ENCODE measurements around the gene A1CF. TPM values are rescaled to one million over a fixed set of nuclear protein-coding genes. Genes with fewer than 3 reads are reported as not detected.
"Not testable (repeated sequence)": the region's sequence is repeated elsewhere in the genome, so short reads cannot be mapped to it uniquely, and the experiment has no call there.

The A1CF gene
- total and polyA plus RNA-seq, 2 of the 8 experiments (the other 6 are each of a cell fraction or from before 2014, with no cell fraction given): not detected

GRCh38 chr10:50774868-50775267 lies 110.6 kb downstream of the A1CF start:
- DNase-seq (ENCODE audit: low read depth in 1 of 2, low spot score in 2 of 2); H2BK5ac ChIP-seq (ENCODE audit: low read depth, low read length); H2BK12ac ChIP-seq (ENCODE audit: low read depth, low read length); H3K27ac ChIP-seq (ENCODE audit: low read depth, low read length); H2BK20ac ChIP-seq (ENCODE audit: low read length); H3K23me2 ChIP-seq (ENCODE audit: low read depth, low read length); H3K23ac ChIP-seq (ENCODE audit: insufficient read length); H3K9me3 ChIP-seq (ENCODE audit: insufficient read depth in 2 of 2, low read depth in 1 of 2, low read length in 1 of 2); H4K5ac ChIP-seq (ENCODE audit: insufficient read length, low read depth, low read length); FAIRE-seq; H3K4me2 ChIP-seq (ENCODE audit: insufficient read depth in 1 of 2, low read depth in 2 of 2, low read length in 2 of 2); H2BK120ac ChIP-seq (replicated peaks; ENCODE audit: low read depth, low read length); POLR2A ChIA-PET (ENCODE audit: partially characterized antibody); H3K79me2 ChIP-seq (ENCODE audit: control insufficient read depth in 1 of 2, insufficient read depth in 2 of 2, low read length in 2 of 2); H3K18ac ChIP-seq (ENCODE audit: extremely low read depth, low read length); H3K4me1 ChIP-seq (replicated peaks in 1 of 4; ENCODE audit: control insufficient read depth in 3 of 4, insufficient read depth in 4 of 4, low read length in 3 of 4); H2BK15ac ChIP-seq (ENCODE audit: low read length); H2AK5ac ChIP-seq (ENCODE audit: low read depth, low read length); H3K56ac ChIP-seq (replicated peaks; ENCODE audit: insufficient read length, low read depth, low read length); H3K79me1 ChIP-seq (ENCODE audit: low read depth, low read length); H4K91ac ChIP-seq (replicated peaks; ENCODE audit: insufficient read length, low read length); H2AFZ ChIP-seq (ENCODE audit: low read length); H4K8ac ChIP-seq (ENCODE audit: extremely low read depth, insufficient read depth, low read length); H4K20me1 ChIP-seq (replicated peaks in 1 of 2; ENCODE audit: control insufficient read depth in 1 of 2, insufficient read depth in 2 of 2, low read length in 2 of 2); H3K4ac ChIP-seq (replicated peaks; ENCODE audit: insufficient read length, low read depth, low read length); H3K14ac ChIP-seq (ENCODE audit: insufficient read length); H3K9ac ChIP-seq (replicated peaks in 1 of 4; ENCODE audit: extremely low read depth in 1 of 4, low read depth in 3 of 4, low read length in 3 of 4); H3K27me3 ChIP-seq (replicated peaks in 1 of 4; ENCODE audit: control insufficient read depth in 3 of 4, extremely low read depth in 1 of 4, insufficient read depth in 3 of 4, low read length in 3 of 4); CTCF ChIA-PET (ENCODE audit: partially characterized antibody); H3K36me3 ChIP-seq (ENCODE audit: control insufficient read depth in 2 of 4, insufficient read depth in 4 of 4, low read length in 3 of 4); H3K4me3 ChIP-seq (ENCODE audit: extremely low read depth in 1 of 4, insufficient read depth in 2 of 4, low read depth in 3 of 4, low read length in 4 of 4): not testable (repeated sequence)
- WGBS, 2 experiments (ENCODE audit: extremely low coverage in 1 of 2, insufficient coverage in 1 of 2, insufficient read length in 1 of 2, insufficient replicate concordance in 2 of 2, low coverage in 1 of 2, low lambda C conversion rate in 2 of 2, missing lambda C conversion rate in 1 of 2): 92% methylated on average over 2 of the region's 2 CpGs; no CpG with 5 or more reads in 1 of the 2 experiments

GRCh38 chr10:50772042-50772441 lies 113.4 kb downstream of the A1CF start:
- H3K56ac ChIP-seq (replicated peaks; ENCODE audit: insufficient read length, low read depth, low read length); H3K4me2 ChIP-seq (ENCODE audit: insufficient read depth in 1 of 2, low read depth in 2 of 2, low read length in 2 of 2); H3K23ac ChIP-seq (ENCODE audit: insufficient read length); H4K20me1 ChIP-seq (replicated peaks in 1 of 2; ENCODE audit: control insufficient read depth in 1 of 2, insufficient read depth in 2 of 2, low read length in 2 of 2); POLR2A ChIA-PET (ENCODE audit: partially characterized antibody); H2AK5ac ChIP-seq (ENCODE audit: low read depth, low read length); H3K36me3 ChIP-seq (ENCODE audit: control insufficient read depth in 2 of 4, insufficient read depth in 4 of 4, low read length in 3 of 4); H4K8ac ChIP-seq (ENCODE audit: extremely low read depth, insufficient read depth, low read length); H2BK5ac ChIP-seq (ENCODE audit: low read depth, low read length); H4K91ac ChIP-seq (replicated peaks; ENCODE audit: insufficient read length, low read length); H3K4ac ChIP-seq (replicated peaks; ENCODE audit: insufficient read length, low read depth, low read length); H2AFZ ChIP-seq (ENCODE audit: low read length); H3K4me1 ChIP-seq (replicated peaks in 1 of 4; ENCODE audit: control insufficient read depth in 3 of 4, insufficient read depth in 4 of 4, low read length in 3 of 4); H3K27me3 ChIP-seq (replicated peaks in 1 of 4; ENCODE audit: control insufficient read depth in 3 of 4, extremely low read depth in 1 of 4, insufficient read depth in 3 of 4, low read length in 3 of 4); DNase-seq (ENCODE audit: low read depth in 1 of 2, low spot score in 2 of 2); H2BK120ac ChIP-seq (replicated peaks; ENCODE audit: low read depth, low read length); CTCF ChIA-PET (ENCODE audit: partially characterized antibody); H3K9ac ChIP-seq (replicated peaks in 1 of 4; ENCODE audit: extremely low read depth in 1 of 4, low read depth in 3 of 4, low read length in 3 of 4); H3K14ac ChIP-seq (ENCODE audit: insufficient read length); H3K79me2 ChIP-seq (ENCODE audit: control insufficient read depth in 1 of 2, insufficient read depth in 2 of 2, low read length in 2 of 2); H2BK20ac ChIP-seq (ENCODE audit: low read length); H2BK15ac ChIP-seq (ENCODE audit: low read length); H3K23me2 ChIP-seq (ENCODE audit: low read depth, low read length); H3K79me1 ChIP-seq (ENCODE audit: low read depth, low read length); H4K5ac ChIP-seq (ENCODE audit: insufficient read length, low read depth, low read length); H3K18ac ChIP-seq (ENCODE audit: extremely low read depth, low read length); H3K27ac ChIP-seq (ENCODE audit: low read depth, low read length); H3K9me3 ChIP-seq (ENCODE audit: insufficient read depth in 2 of 2, low read depth in 1 of 2, low read length in 1 of 2); H2BK12ac ChIP-seq (ENCODE audit: low read depth, low read length); H3K4me3 ChIP-seq (ENCODE audit: extremely low read depth in 1 of 4, insufficient read depth in 2 of 4, low read depth in 3 of 4, low read length in 4 of 4); FAIRE-seq: not testable (repeated sequence)
- 93% methylated on average over 3 of the region's 3 CpGs; no CpG with 5 or more reads in 1 of the 2 experiments for WGBS, 2 experiments (ENCODE audit: extremely low coverage in 1 of 2, insufficient coverage in 1 of 2, insufficient read length in 1 of 2, insufficient replicate concordance in 2 of 2, low coverage in 1 of 2, low lambda C conversion rate in 2 of 2, missing lambda C conversion rate in 1 of 2)
